ENCODE measurements around the gene ZNF557. TPM values are rescaled to one million over a fixed set of nuclear protein-coding genes. Genes with fewer than 3 reads are reported as not detected.
"Not testable (repeated sequence)": the region's sequence is repeated elsewhere in the genome, so short reads cannot be mapped to it uniquely, and the experiment has no call there.

ZNF557 gene
- 1 to 10 TPM; 1.1 to 1.8 (median 1.8) TPM for polyA plus RNA-seq

GRCh38 chr19:7069042-7069903, at the start of gene ZNF557:
ZNF557 (plus strand) TSS chr19:7069703; CDS start chr19:7075075, 5,372 bp downstream.
- WGBS, 3 donors = 0 to 1% (median 1%) methylated on average over 52 to 56 of the region's 56 CpGs
- peak within 1 kb of the TSS; percentile 41 for H3K27ac ChIP-seq (ENCODE audit: low read depth, low read length)

GRCh38 chr19:7021331-7021730, 48.2 kb upstream of the ZNF557 start, which contains the start of gene MBD3L2B:
MBD3L2B (minus strand) TSS chr19:7021431; CDS start chr19:7021397, 34 bp downstream.
- WGBS, 3 donors = no CpG with 5 or more reads among the region's 6 CpGs
- not testable (repeated sequence) for H3K27ac ChIP-seq (ENCODE audit: low read depth, low read length)

DNA sequence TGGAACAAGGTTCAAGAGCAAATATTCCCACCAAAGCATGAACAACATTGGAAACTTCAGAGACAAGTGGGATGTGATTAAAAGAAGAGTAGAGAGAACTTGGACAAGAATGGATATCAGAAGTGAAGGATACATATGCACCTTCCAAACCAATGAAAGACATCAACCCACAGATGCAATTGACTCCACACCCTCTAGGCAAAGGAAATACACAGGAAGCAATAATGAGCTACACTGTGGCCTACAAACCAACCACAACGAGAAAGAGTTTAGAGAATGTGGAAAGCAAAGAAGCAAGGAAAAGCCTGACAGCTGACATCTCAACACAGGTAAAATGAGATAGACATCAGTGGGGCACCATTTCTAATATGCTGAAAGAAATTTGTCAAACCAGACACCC, 40.7 kb upstream of the ZNF557 start:
- not testable (repeated sequence) for H3K27ac ChIP-seq (ENCODE audit: low read depth, low read length)
- WGBS, 3 donors = no CpG with 5 or more reads among the region's 1 CpG

DNA sequence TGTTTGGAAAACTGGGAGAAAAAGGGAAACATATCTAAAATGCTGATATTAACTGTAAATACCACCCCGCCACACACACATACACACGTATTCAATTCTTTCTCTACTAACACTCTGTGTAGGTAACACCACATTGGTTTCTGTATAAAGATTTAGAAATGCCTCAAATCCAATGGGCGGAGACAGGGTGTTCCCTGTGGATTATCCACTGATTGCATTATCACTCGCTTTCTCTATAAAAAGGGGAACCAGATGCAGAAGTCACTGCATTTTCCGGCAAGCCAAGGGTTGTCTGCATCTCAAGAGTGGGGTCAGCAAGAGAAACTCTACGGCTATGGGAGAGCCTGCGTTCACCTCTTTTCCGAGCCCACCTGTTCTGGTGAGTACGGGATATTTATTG, 39.2 kb upstream of the ZNF557 start, which contains the start of gene MBD3L5:
MBD3L5 (plus strand) TSS at position 301 of the 400 bp plus-strand sequence; CDS start at position 335, 34 bp downstream.
- WGBS, 3 donors = no CpG with 5 or more reads among the region's 9 CpGs

DNA sequence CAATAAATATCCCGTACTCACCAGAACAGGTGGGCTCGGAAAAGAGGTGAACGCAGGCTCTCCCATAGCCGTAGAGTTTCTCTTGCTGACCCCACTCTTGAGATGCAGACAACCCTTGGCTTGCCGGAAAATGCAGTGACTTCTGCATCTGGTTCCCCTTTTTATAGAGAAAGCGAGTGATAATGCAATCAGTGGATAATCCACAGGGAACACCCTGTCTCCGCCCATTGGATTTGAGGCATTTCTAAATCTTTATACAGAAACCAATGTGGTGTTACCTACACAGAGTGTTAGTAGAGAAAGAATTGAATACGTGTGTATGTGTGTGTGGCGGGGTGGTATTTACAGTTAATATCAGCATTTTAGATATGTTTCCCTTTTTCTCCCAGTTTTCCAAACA, 29.4 kb upstream of the ZNF557 start, which contains the start of gene MBD3L4:
MBD3L4 (minus strand) TSS at position 101 of the 400 bp plus-strand sequence; CDS start at position 66, 35 bp downstream.
- not testable (repeated sequence) for H3K27ac ChIP-seq (ENCODE audit: low read depth, low read length)
- WGBS, 3 donors = no CpG with 5 or more reads among the region's 9 CpGs

More for the DNA sequence above, 39.2 kb upstream of the ZNF557 start, which contains the start of gene MBD3L5:
- H3K27ac ChIP-seq (ENCODE audit: low read depth, low read length) = not testable (repeated sequence)

GRCh38 chr19:7041563-7041962, 27.9 kb upstream of the ZNF557 start:
- WGBS, 3 donors = no CpG with 5 or more reads among the region's 2 CpGs

DNA sequence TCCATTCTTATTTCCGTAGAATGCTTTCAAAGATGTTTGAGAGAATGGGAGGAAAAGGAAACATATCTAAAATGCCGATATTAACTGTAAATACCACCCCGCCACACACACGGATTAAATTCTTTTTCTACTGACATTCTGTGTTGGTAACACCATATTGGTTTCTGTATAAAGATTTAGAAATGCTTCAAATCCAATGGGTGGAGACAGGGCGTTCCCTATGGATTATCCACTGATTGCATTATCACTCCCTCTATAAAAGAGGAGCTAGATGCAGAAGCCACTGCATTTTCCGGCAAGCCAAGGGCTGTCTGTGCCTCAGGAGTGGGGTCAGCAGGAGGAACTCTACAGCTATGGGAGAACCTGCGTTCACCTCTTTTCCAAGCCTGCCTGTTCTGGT, 20.5 kb upstream of the ZNF557 start, which contains the start of gene MBD3L2:
MBD3L2 (plus strand) TSS at position 301 of the 400 bp plus-strand sequence; CDS start at position 354, 53 bp downstream.
- WGBS, 3 donors = no CpG with 5 or more reads among the region's 7 CpGs
- H3K27ac ChIP-seq (ENCODE audit: low read depth, low read length) = not testable (repeated sequence)

More at GRCh38 chr19:7041563-7041962, 27.9 kb upstream of the ZNF557 start:
- H3K27ac ChIP-seq (ENCODE audit: low read depth, low read length) = not testable (repeated sequence)

- 75 to 92% (median 90%) methylated on average over 2 of the region's 5 CpGs for WGBS, 3 donors
- not testable (repeated sequence) for H3K27ac ChIP-seq (ENCODE audit: low read depth, low read length)
Observed at GRCh38 chr19:7051421-7051820, 18.1 kb upstream of the ZNF557 start.

DNA sequence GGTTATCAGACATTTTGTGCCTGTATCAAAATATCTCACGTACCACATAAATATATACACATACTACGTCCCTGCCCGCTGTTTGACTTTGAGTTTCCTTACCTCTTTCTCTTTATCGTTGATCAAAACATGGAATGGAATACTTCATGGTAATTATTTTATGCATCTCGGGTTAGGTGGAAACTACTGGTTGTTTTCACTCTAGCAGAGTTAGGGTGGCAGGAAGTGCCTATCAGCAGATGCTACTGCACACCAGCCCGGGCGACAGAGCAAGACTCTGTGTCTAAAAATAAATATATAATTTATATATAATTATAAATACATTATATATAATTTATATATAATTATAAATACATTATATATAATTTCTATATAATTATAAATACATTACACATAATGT, 16.6 kb upstream of the ZNF557 start:
- WGBS, 3 donors = 87 to 92% (median 91%) methylated on average over 7 of the region's 7 CpGs
- not testable (repeated sequence) for H3K27ac ChIP-seq (ENCODE audit: low read depth, low read length)

DNA sequence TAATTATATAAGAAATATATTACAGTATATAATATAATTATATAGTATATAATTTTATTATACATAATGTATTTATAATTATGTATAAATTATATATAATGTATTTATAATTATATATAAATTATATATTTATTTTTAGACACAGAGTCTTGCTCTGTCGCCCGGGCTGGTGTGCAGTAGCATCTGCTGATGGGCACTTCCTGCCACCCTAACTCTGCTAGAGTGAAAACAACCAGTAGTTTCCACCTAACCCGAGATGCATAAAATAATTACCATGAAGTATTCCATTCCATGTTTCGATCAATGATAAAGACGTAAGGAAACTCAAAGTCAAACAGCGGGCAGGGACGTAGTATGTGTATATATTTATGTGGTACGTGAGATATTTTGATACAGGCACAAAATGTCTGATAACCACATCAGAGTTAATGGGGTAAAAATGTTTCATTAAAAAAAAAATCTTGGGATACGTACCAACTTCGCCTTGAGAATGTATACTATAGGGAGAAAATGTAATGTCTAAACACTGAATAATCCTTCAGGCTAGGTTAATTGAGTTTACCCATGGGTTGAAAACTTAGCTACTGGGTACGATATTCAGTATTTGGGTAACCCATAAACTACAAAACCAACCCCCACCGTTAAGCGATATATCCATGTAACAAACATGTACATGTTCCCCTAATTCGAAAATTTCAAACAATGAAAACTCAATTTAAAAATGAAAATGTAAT, 14.7 kb upstream of the ZNF557 start:
- WGBS, 3 donors = 93 to 96% (median 96%) methylated on average over 8 to 12 of the region's 14 CpGs
- not testable (repeated sequence) for H3K27ac ChIP-seq (ENCODE audit: low read depth, low read length)

DNA sequence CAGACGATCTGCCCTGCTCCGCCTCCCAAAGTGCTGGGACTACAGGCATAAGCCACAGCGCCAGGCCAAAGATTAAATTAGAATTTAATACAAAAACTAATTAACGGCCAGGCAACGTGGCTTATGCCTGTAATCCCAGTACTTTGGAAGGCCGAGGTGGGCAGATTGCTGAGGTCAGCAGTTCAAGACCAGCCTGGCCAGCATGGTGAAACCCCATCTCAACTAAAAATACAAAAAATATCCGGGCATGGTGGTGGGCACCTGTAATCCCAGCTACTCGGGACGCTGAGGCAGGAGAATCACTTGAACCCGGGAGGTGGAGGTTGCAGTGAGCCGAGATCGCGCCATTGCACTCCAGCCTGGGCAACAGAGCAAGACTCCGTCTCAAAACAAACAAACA, 13.8 kb upstream of the ZNF557 start:
- not testable (repeated sequence) for H3K27ac ChIP-seq (ENCODE audit: low read depth, low read length)
- WGBS, 3 donors = 86 to 93% (median 92%) methylated on average over 12 of the region's 14 CpGs

- not testable (repeated sequence) for H3K27ac ChIP-seq (ENCODE audit: low read depth, low read length)
- 83 to 87% (median 86%) methylated on average over 7 to 8 of the region's 16 CpGs for WGBS, 3 donors
Observed at GRCh38 chr19:7056371-7056770, 13.1 kb upstream of the ZNF557 start.

DNA sequence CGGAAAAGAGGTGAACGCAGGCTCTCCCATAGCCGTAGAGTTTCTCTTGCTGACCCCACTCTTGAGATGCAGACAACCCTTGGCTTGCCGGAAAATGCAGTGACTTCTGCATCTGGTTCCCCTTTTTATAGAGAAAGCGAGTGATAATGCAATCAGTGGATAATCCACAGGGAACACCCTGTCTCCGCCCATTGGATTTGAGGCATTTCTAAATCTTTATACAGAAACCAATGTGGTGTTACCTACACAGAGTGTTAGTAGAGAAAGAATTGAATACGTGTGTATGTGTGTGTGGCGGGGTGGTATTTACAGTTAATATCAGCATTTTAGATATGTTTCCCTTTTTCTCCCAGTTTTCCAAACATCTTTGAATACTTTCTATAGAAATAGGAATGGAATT, 10.9 kb upstream of the ZNF557 start, which contains the start of gene MBD3L3:
MBD3L3 (minus strand) TSS at position 101 of the 400 bp plus-strand sequence; CDS start at position 30, 71 bp downstream.
- no CpG with 5 or more reads among the region's 8 CpGs for WGBS, 3 donors

GRCh38 chr19:7059977-7060376, 9.5 kb upstream of the ZNF557 start:
- H3K27ac ChIP-seq (ENCODE audit: low read depth, low read length) = not testable (repeated sequence)
- WGBS, 3 donors = 28 to 72% (median 34%) methylated on average over 1 of the region's 2 CpGs

More for the DNA sequence above, 10.9 kb upstream of the ZNF557 start, which contains the start of gene MBD3L3:
- H3K27ac ChIP-seq (ENCODE audit: low read depth, low read length) = not testable (repeated sequence)

DNA sequence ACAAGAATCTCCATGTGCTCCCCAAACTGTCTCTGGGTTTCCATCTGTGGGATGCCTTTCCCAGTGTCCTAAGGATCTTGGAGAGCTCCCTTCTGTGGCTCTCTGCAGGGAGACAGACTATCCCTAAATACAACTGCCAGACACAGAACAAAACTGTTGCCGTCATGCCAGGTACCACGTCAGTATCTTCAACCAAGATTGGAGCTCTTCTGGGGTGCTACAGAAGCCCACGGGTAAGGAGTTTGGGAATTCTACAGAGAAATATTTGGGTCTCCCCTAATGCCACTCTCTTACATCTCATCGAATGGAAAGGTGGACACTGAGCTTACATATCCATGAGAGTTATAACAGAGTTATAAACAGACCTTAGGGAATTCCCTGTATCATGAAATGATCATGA, 6.2 kb upstream of the ZNF557 start:
- WGBS, 3 donors = 75 to 84% (median 79%) methylated on average over 4 of the region's 4 CpGs
- H3K27ac ChIP-seq (ENCODE audit: low read depth, low read length) = no peak overlapping the region

DNA sequence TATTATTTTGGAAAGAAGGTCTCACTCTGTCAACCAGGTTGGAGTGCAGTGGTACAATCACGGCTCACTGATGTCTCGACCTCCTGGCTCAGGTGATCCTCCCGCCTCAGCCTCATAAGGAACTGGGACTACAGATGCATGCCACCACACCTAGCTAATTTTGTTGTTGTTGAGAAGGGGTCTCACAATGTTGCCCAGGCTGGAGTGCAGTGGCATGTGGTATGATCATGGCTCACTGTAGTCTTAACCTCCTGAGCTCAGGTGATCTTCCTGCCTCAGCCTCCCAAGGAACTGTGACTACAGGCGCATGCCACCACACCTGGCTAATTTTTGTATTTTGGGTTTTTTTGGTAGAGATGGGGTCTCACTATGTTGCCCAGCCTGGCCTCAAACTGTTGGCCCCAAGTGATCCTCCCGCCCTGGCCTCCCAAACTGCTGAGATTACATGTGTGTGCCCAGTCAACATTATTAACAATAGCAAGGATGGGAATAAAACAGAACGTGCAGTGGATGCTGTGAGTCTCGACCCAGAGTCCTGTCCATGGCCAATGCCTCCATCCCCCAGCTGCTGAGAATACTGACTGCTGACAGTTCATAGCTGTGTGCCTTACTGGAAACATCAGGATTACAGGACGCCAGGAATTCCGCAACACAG, 5.6 kb upstream of the ZNF557 start:
- 87 to 91% (median 91%) methylated on average over 9 of the region's 9 CpGs for WGBS, 3 donors
- no peak overlapping the region for H3K27ac ChIP-seq (ENCODE audit: low read depth, low read length)

- 42 to 64% (median 53%) methylated on average over 13 of the region's 13 CpGs for WGBS, 3 donors
Observed at GRCh38 chr19:7067122-7067521, 2.4 kb upstream of the ZNF557 start.

DNA sequence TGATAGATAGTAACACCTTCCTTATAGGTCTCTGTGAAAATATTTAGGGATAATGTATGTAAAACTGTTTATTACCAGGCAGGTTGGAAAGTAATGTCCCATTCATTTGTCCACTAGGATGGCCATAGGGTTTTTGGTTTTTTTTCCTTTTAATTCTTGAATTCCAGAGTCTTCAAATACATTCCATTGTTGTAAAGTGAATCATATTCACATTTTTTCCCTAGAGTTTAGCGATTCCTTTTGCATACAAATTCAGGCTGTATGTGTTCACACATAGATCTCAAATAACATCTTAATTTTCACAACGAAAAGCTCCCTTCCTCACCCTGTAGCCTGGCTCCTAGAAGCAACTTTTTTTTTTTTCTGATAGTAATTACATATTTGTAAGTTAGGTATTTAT, 1.8 kb upstream of the ZNF557 start:
- WGBS, 3 donors = 77 to 88% (median 80%) methylated on average over 2 of the region's 2 CpGs

More at GRCh38 chr19:7067122-7067521, 2.4 kb upstream of the ZNF557 start:
- not testable (repeated sequence) for H3K27ac ChIP-seq (ENCODE audit: low read depth, low read length)

More for the DNA sequence above, 1.8 kb upstream of the ZNF557 start:
- no peak overlapping the region for H3K27ac ChIP-seq (ENCODE audit: low read depth, low read length)
